HepG2 (cell line): ENCODE data around the gene KLHL5. TPM values are rescaled to one million over a fixed set of nuclear protein-coding genes. Genes with fewer than 3 reads are reported as not detected.

Experiments used
- ATAC-seq: fragments of 200-7000 bp; cut with Tn5 transposase; 3 replicates; pipeline ENCODE4 v1.9.1; 2020; ENCODE audit warnings: mild to moderate bottlenecking, moderate library complexity
- BruUV-seq: library from RNA; stranded (reverse); fragments of 400-500 nt; replicated peaks from 2 replicates; lab custom pipeline; 2021; lab: Mats Ljungman, UMichigan
- CTCF ChIA-PET: fragments of 300-600 bp; formaldehyde crosslinking; extraction: SDS; loops from one replicate; lab custom pipeline; 2021; ENCODE audit warnings: low total read pairs, inconsistent platforms, low intra/inter-chr PET ratio; lab: Yijun Ruan, JAX
- POLR2A ChIA-PET: fragments of 350-600 bp; sonication (Branson Sonifier 250); formaldehyde crosslinking; loops from one replicate; lab custom pipeline; 2020; ENCODE audit warnings: antibody characterized with exemption, inconsistent platforms; lab: Yijun Ruan, JAX
- DNase-seq: peaks from one replicate; pipeline ENCODE4 v3.0.0-alpha.2; 2015; ENCODE audit warnings: low spot score
- FAIRE-seq: peaks from 3 replicates; lab custom pipeline; 2011; peaks lifted over from hg19 to GRCh38; lab: Jason Lieb, UNC
- H2AFZ ChIP-seq: one replicate; pipeline ENCODE4 v1.6.1; 2011; ENCODE audit warnings: low read length, inconsistent platforms
- H3K27ac ChIP-seq: fragments of 300-600 bp; 3 replicates; pipeline ENCODE4 v1.8.0; 2011; ENCODE audit warnings: mixed run types, mild to moderate bottlenecking, mixed read lengths, low read length, inconsistent platforms; ENCODE audit not compliant: insufficient read depth; ENCODE audit errors: extremely low read length
- H3K27me3 ChIP-seq, 2 experiments: fragments of 200-600 bp in 1 of 2; 2 replicates in 1 of 2; 3 replicates in 1 of 2; pipeline versions ENCODE4 v1.6.0 to v1.8.0; 2011; ENCODE audit warnings: low read length in 2 of 2, mild to moderate bottlenecking in 2 of 2, moderate library complexity in 2 of 2, inconsistent platforms in 1 of 2; ENCODE audit not compliant: insufficient read depth in 2 of 2, control insufficient read depth in 1 of 2
- H3K36me3 ChIP-seq, 2 experiments: fragments of 200-600 bp in 1 of 2; replicated peaks in 1 of 2; 2 replicates in 1 of 2; 3 replicates in 1 of 2; pipeline versions ENCODE4 v1.5.1 to v1.8.0; 2011; ENCODE audit warnings: low read length in 2 of 2, inconsistent platforms in 1 of 2; ENCODE audit not compliant: insufficient read depth in 2 of 2, control insufficient read depth in 1 of 2
- H3K4me1 ChIP-seq: 2 replicates; pipeline ENCODE4 v1.5.1; 2012; ENCODE audit warnings: low read length, inconsistent platforms; ENCODE audit not compliant: insufficient read depth
- H3K4me2 ChIP-seq: 2 replicates; pipeline ENCODE4 v1.6.0; 2011; ENCODE audit warnings: low read depth, low read length, inconsistent platforms
- H3K4me3 ChIP-seq, 3 experiments: fragments of 200-600 bp in 1 of 3; sonication (generic), shearing (Covaris generic) in 1 of 3; replicated peaks in 1 of 3; 2 replicates each; pipeline ENCODE4 v1.5.1; 2011 to 2016; ENCODE audit warnings: low read length in 3 of 3, inconsistent platforms in 2 of 3, low read depth in 2 of 3, mild to moderate bottlenecking in 2 of 3, control low read depth in 1 of 3, mixed read lengths in 1 of 3; ENCODE audit not compliant: insufficient read depth in 1 of 3
- H3K79me2 ChIP-seq: one replicate; pipeline ENCODE4 v1.6.1; 2011; ENCODE audit warnings: low read length, inconsistent platforms; ENCODE audit not compliant: insufficient read depth
- H3K9ac ChIP-seq: 2 replicates; pipeline ENCODE4 v1.6.0; 2011; ENCODE audit warnings: mild to moderate bottlenecking, low read depth, low read length, inconsistent platforms; ENCODE audit not compliant: insufficient read depth
- H3K9me3 ChIP-seq: 2 replicates; pipeline ENCODE4 v1.5.1; 2012; ENCODE audit warnings: mild to moderate bottlenecking, low read length
- H4K20me1 ChIP-seq: 2 replicates; pipeline ENCODE4 v1.6.0; 2011; ENCODE audit warnings: inconsistent platforms, mild to moderate bottlenecking, low read length, moderate library complexity; ENCODE audit not compliant: insufficient read depth
- ARNT ChIP-seq: fragments of 450-650 bp; IDR thresholded peaks from 2 replicates; pipeline ENCODE4 v1.6.1; 2017
- ESRRA ChIP-seq: sonication (generic); formaldehyde crosslinking; IDR thresholded peaks from 2 replicates; pipeline ENCODE4 v1.5.1; 2020; ENCODE audit warnings: mild to moderate bottlenecking, low read depth, missing genetic modification reagents
- FOXO1 ChIP-seq: sonication (generic); formaldehyde crosslinking; IDR thresholded peaks from 2 replicates; pipeline ENCODE4 v1.4.0; 2020; ENCODE audit warnings: missing genetic modification reagents
- KAT7 ChIP-seq: IDR thresholded peaks from 2 replicates; pipeline ENCODE4 v1.6.1; 2018; ENCODE audit warnings: borderline replicate concordance, missing compliant biosample characterization
- MEF2D ChIP-seq: sonication (generic); formaldehyde crosslinking; IDR thresholded peaks from 2 replicates; pipeline ENCODE4 v1.5.1; 2020; ENCODE audit warnings: mild to moderate bottlenecking, missing genetic modification reagents
- NFYC ChIP-seq: IDR thresholded peaks from 2 replicates; pipeline ENCODE4 v1.6.1; 2016; ENCODE audit warnings: missing genetic modification reagents, missing compliant biosample characterization
- SAFB2 ChIP-seq: sonication (generic); formaldehyde crosslinking; IDR thresholded peaks from 2 replicates; pipeline ENCODE4 v1.5.1; 2020; ENCODE audit warnings: missing genetic modification reagents, low read depth, mild to moderate bottlenecking, borderline replicate concordance
- SMC3 ChIP-seq: IDR thresholded peaks from 2 replicates; pipeline ENCODE4 v1.6.1; 2011; ENCODE audit warnings: low read length, improper control_type of control experiment
- U2AF1 ChIP-seq: fragments of 200-400 bp; formaldehyde crosslinking; optimal IDR thresholded peaks from 2 replicates; pipeline ENCODE3; 2017; ENCODE audit warnings: mild to moderate bottlenecking, low read depth, low read length
- ZC3H4 ChIP-seq: sonication (generic); formaldehyde crosslinking; IDR thresholded peaks from 2 replicates; pipeline ENCODE4 v1.4.0; 2020; ENCODE audit warnings: missing genetic modification reagents, borderline replicate concordance
- ZFP37 ChIP-seq: sonication (generic); formaldehyde crosslinking; IDR thresholded peaks from 2 replicates; pipeline ENCODE4 v1.4.0; 2020; ENCODE audit warnings: missing genetic modification reagents, borderline replicate concordance
- ZNF629 ChIP-seq: sonication (generic); formaldehyde crosslinking; conservative IDR thresholded peaks from 2 replicates; pipeline ENCODE4 v1.5.0; 2020; ENCODE audit warnings: missing genetic modification reagents
- ZNF816 ChIP-seq: sonication (generic); formaldehyde crosslinking; IDR thresholded peaks from 2 replicates; pipeline ENCODE4 v1.8.0; 2022; ENCODE audit warnings: missing genetic modification reagents, mild to moderate bottlenecking, borderline replicate concordance
- WGBS: methylation state at CpG from one replicate; pipeline ENCODE4 v1.1.6; 2017; ENCODE audit warnings: low lambda C conversion rate; 5-methylcytosine and 5-hydroxymethylcytosine counted together
- in situ Hi-C: cut with HindIII; loops from 2 replicates; pipeline ENCODE4 v1.10.0; 2017; ENCODE audit warnings: low pct_unique_long_range_greater_than_20kb; ENCODE audit not compliant: extremely low pct_ligation_motif_present
- intact Hi-C: fragments of 100-400 bp; cut with micrococcal nuclease; formaldehyde crosslinking; loops from one replicate; pipeline ENCODE4 v1.10.0; 2022; ENCODE audit not compliant: unreplicated experiment
- polyA plus RNA-seq, 8 experiments: library from polyadenylated mRNA; depleted of rRNA in 3 of 8; stranded (reverse) in 7 of 8; unstranded in 1 of 8; fragments of >200 nt; fragmentation: Illumina TruSeq in 4 of 8; extraction: Trizol in 4 of 8; gene quantifications; 2 replicates each; pipeline versions ENCODE4 v1.2.1 to v1.2.3, GENCODE V29; 2011 to 2016; ENCODE audit warnings: low read depth in 4 of 8, missing spikeins in 1 of 8, mixed read lengths in 1 of 8; ENCODE audit not compliant: insufficient read depth in 1 of 8
- total RNA-seq, 5 experiments: library from RNA; depleted of rRNA; stranded (reverse); fragments of >200 nt; fragmentation: Illumina TruSeq; extraction: Trizol; gene quantifications; 2 replicates each; pipeline ENCODE4 v1.2.3, GENCODE V29; 2016; ENCODE audit warnings: low read depth in 1 of 5
- TF ChIP-seq, protein P1 (sequence below): sonication (generic); formaldehyde crosslinking; IDR thresholded peaks from 2 replicates; pipeline ENCODE4 v1.5.0; 2020; ENCODE audit warnings: mild to moderate bottlenecking, missing genetic modification reagents, moderate library complexity
- TF ChIP-seq, protein P2 (sequence below): IDR thresholded peaks from 2 replicates; pipeline ENCODE4 v1.6.1; 2018; ENCODE audit warnings: missing genetic modification reagents
- TF ChIP-seq, protein P3 (sequence below): sonication (generic); formaldehyde crosslinking; IDR thresholded peaks from 2 replicates; pipeline ENCODE4 v1.5.0; 2020; ENCODE audit warnings: missing genetic modification reagents
- TF ChIP-seq, protein P4 (sequence below): sonication (generic); formaldehyde crosslinking; IDR thresholded peaks from 2 replicates; pipeline ENCODE4 v1.4.0; 2020; ENCODE audit warnings: missing genetic modification reagents

KLHL5 gene
- total and polyA plus RNA-seq, 2 of the 13 experiments (the other 11 are each of a cell fraction or from before 2014, with no cell fraction given), result 36.2 to 38.7 TPM

DNA sequence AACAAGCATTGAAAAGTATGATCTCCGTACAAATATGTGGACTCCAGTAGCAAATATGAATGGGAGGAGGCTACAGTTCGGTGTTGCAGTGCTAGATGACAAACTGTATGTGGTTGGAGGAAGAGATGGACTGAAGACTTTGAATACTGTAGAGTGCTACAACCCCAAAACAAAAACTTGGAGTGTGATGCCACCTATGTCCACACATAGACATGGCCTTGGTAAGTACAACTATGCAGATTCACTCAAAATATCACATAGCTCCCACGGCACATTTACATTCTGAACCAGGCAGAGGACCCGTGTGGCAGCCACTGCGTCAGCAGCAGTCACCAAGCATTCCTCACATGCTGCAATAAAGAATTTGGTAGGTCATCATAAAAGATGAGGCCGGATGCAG, 41.3 kb downstream of the KLHL5 start:
- no peak for FAIRE-seq
- in situ Hi-C loops, result no loop called here
- Histone ChIP-seq H3K4me1 (no peaks in the 10 kb centered on the region), H3K27ac (no peak overlapping the region), H3K4me2 (no peak overlapping the region), H2AFZ (no peak overlapping the region), H3K4me3 (no peak overlapping the region), H3K36me3 (peaks cover 10 to 28% of the 10 kb centered on the region in 2 experiments; a peak in 4 of 5 replicates), H3K9ac (no peak overlapping the region), H4K20me1 (no peaks in the 10 kb centered on the region), H3K9me3 (no peaks in the 10 kb centered on the region), H3K79me2 (no peaks in the 10 kb centered on the region), H3K27me3 (no peaks in the 10 kb centered on the region)
- BruUV-seq, result no TSS peak
- intact Hi-C loops, result no loop called here
- POLR2A ChIA-PET, result no interaction called here
- DNase-seq, result no peak
- ATAC-seq, result peak; percentile 43; the same call in 2 of the 3 replicates
- TF ChIP-seq, protein P1, sequence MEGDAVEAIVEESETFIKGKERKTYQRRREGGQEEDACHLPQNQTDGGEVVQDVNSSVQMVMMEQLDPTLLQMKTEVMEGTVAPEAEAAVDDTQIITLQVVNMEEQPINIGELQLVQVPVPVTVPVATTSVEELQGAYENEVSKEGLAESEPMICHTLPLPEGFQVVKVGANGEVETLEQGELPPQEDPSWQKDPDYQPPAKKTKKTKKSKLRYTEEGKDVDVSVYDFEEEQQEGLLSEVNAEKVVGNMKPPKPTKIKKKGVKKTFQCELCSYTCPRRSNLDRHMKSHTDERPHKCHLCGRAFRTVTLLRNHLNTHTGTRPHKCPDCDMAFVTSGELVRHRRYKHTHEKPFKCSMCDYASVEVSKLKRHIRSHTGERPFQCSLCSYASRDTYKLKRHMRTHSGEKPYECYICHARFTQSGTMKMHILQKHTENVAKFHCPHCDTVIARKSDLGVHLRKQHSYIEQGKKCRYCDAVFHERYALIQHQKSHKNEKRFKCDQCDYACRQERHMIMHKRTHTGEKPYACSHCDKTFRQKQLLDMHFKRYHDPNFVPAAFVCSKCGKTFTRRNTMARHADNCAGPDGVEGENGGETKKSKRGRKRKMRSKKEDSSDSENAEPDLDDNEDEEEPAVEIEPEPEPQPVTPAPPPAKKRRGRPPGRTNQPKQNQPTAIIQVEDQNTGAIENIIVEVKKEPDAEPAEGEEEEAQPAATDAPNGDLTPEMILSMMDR (CRISPR knock-in tag), result peak; percentile 9; the same call in 1 of the 2 replicates
- no peak for TF ChIP-seq ESRRA (CRISPR knock-in tag)
- 96% methylated on average over 6 of the region's 6 CpGs for WGBS
- CTCF ChIA-PET, result no interaction called here

DNA sequence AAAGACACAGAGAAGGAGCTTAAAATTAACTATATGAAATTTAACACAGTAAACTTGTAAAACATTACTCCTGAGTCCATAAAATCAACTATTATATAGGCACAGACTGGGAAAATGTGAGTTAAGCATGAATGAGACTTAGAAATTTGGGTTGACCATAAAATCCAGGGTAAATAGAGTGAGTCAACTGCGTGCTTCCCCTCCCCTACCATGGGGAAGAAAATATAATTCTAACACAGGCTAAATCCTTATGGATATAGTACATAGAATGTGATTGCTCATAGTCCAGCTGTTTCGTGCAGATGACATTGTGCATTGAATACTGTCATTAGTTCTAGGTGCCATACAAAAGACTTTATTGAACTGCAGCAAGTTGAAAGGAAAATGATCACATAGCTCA, 42.2 kb downstream of the KLHL5 start:
- FAIRE-seq, result no peak
- DNase-seq, result no peak
- Histone ChIP-seq H3K9me3 (no peaks in the 10 kb centered on the region), H3K27me3 (no peaks in the 10 kb centered on the region), H3K4me1 (no peaks in the 10 kb centered on the region), H3K4me2 (no peak overlapping the region), H3K9ac (no peak overlapping the region), H3K4me3 (no peak overlapping the region), H3K27ac (no peak overlapping the region), H3K79me2 (no peaks in the 10 kb centered on the region), H3K36me3 (peaks cover 10 to 28% of the 10 kb centered on the region in 2 experiments; a peak in 4 of 5 replicates), H2AFZ (no peak overlapping the region), H4K20me1 (no peaks in the 10 kb centered on the region)
- CTCF ChIA-PET, result no interaction called here
- ATAC-seq, result no peak
- POLR2A ChIA-PET, result no interaction called here
- no TSS peak for BruUV-seq
- WGBS, result 97% methylated on average over 2 of the region's 2 CpGs
- intact Hi-C loops, result no loop called here
- in situ Hi-C loops, result no loop called here
- TF ChIP-seq ARNT (no peak), NFYC (no peak), ZNF816 (CRISPR knock-in tag) (no peak), SAFB2 (no peak), ZNF629 (CRISPR knock-in tag) (no peak), KAT7 (no peak), SMC3 (no peak), ZFP37 (no peak), U2AF1 (no peak), MEF2D (CRISPR knock-in tag) (no peak), ZC3H4 (no peak), FOXO1 (CRISPR knock-in tag) (no peak)
- TF ChIP-seq, protein P2, sequence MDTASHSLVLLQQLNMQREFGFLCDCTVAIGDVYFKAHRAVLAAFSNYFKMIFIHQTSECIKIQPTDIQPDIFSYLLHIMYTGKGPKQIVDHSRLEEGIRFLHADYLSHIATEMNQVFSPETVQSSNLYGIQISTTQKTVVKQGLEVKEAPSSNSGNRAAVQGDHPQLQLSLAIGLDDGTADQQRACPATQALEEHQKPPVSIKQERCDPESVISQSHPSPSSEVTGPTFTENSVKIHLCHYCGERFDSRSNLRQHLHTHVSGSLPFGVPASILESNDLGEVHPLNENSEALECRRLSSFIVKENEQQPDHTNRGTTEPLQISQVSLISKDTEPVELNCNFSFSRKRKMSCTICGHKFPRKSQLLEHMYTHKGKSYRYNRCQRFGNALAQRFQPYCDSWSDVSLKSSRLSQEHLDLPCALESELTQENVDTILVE, result no peak
- TF ChIP-seq, protein P3, sequence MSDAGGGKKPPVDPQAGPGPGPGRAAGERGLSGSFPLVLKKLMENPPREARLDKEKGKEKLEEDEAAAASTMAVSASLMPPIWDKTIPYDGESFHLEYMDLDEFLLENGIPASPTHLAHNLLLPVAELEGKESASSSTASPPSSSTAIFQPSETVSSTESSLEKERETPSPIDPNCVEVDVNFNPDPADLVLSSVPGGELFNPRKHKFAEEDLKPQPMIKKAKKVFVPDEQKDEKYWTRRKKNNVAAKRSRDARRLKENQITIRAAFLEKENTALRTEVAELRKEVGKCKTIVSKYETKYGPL (CRISPR knock-in tag), result no peak
- TF ChIP-seq, protein P4, sequence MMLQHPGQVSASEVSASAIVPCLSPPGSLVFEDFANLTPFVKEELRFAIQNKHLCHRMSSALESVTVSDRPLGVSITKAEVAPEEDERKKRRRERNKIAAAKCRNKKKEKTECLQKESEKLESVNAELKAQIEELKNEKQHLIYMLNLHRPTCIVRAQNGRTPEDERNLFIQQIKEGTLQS, result no peak
